HCT116 (cell line): ENCODE data around the gene KRT79. TPM values are rescaled to one million over a fixed set of nuclear protein-coding genes. Genes with fewer than 3 reads are reported as not detected.

Source experiments
- ATAC-seq: fragments of 200-7000 bp; cut with Tn5 transposase; 2 replicates; pipeline ENCODE4 v1.9.1; 2020; ENCODE audit warnings: mild to moderate bottlenecking, moderate library complexity
- BruUV-seq: library from RNA; stranded (reverse); fragments of 400-500 nt; replicated peaks from 2 replicates; lab custom pipeline; 2021; lab: Mats Ljungman, UMichigan
- CTCF ChIA-PET: fragments of 300-600 bp; sonication (Branson Sonifier 250); formaldehyde crosslinking; loops from one replicate; lab custom pipeline; 2021; ENCODE audit warnings: antibody characterized with exemption; lab: Charles Lee
- POLR2A ChIA-PET: fragments of 300-600, 350-600 bp; sonication (Branson Sonifier 250); formaldehyde crosslinking; loops from one replicate; lab custom pipeline; 2021; ENCODE audit warnings: antibody characterized with exemption; lab: Charles Lee
- RAD21 ChIA-PET, 2 experiments: fragments of 300-600 bp; sonication (Branson Sonifier 250); formaldehyde crosslinking; loops; one replicate each; lab custom pipeline; 2023; ENCODE audit warnings: low total read pairs in 2 of 2; ENCODE audit not compliant: uncharacterized antibody in 2 of 2, unreplicated experiment in 2 of 2, low non-redundant PET in 1 of 2; lab: Charles Lee
- DNase-seq: peaks from one replicate; pipeline ENCODE4 v3.0.0-alpha.2; 2010; ENCODE audit warnings: low read depth, low spot score
- H2AFZ ChIP-seq: fragments of 200-600 bp; shearing (Covaris generic), sonication (generic); 2 replicates; pipeline ENCODE4 v1.6.1; 2017; ENCODE audit warnings: low read depth, mixed run types, mixed read lengths, antibody characterized with exemption, low read length; ENCODE audit not compliant: poor library complexity, severe bottlenecking
- H3K27ac ChIP-seq: 2 replicates; pipeline ENCODE4 v1.5.1; 2012; ENCODE audit warnings: low read depth, low read length
- H3K27me3 ChIP-seq: fragments of 200-600 bp; sonication (generic); 2 replicates; pipeline ENCODE4 v1.6.1; 2016; ENCODE audit warnings: mixed run types, low read length, mixed read lengths; ENCODE audit not compliant: insufficient read depth
- H3K36me3 ChIP-seq, 2 experiments: fragments of 200-500 bp in 1 of 2; fragments of 200-600 bp in 1 of 2; sonication (Bioruptor generic) in 1 of 2; sonication (generic) in 1 of 2; 2 replicates each; pipeline versions ENCODE4 v1.5.1 to v1.6.1; 2014 to 2016; ENCODE audit warnings: low read length in 2 of 2, inconsistent platforms in 1 of 2, mixed read lengths in 1 of 2, mixed run types in 1 of 2; ENCODE audit not compliant: insufficient read depth in 2 of 2, control insufficient read depth in 1 of 2
- H3K4me1 ChIP-seq, 2 experiments: fragments of 200-600 bp in 1 of 2; sonication (generic) in 1 of 2; 2 replicates each; pipeline versions ENCODE4 v1.5.1 to v1.6.1; 2012 to 2017; ENCODE audit warnings: low read length in 2 of 2, inconsistent platforms in 1 of 2, mild to moderate bottlenecking in 1 of 2, mixed read lengths in 1 of 2, mixed run types in 1 of 2, moderate library complexity in 1 of 2; ENCODE audit not compliant: insufficient read depth in 2 of 2, control insufficient read depth in 1 of 2
- H3K4me2 ChIP-seq: fragments of 200-600 bp; sonication (generic); 2 replicates; pipeline ENCODE4 v1.6.1; 2017; ENCODE audit warnings: mixed run types, low read length, mixed read lengths
- H3K4me3 ChIP-seq, 2 experiments: fragments of 200-600 bp in 1 of 2; sonication (generic) in 1 of 2; replicated peaks in 1 of 2; 2 replicates each; pipeline ENCODE4 v1.5.1; 2011 to 2016; ENCODE audit warnings: low read length in 2 of 2, control low read depth in 1 of 2, low read depth in 1 of 2, mild to moderate bottlenecking in 1 of 2, mixed read lengths in 1 of 2, mixed run types in 1 of 2
- H3K79me2 ChIP-seq: fragments of 200-600 bp; sonication (generic); 2 replicates; pipeline ENCODE4 v1.6.1; 2017; ENCODE audit warnings: mild to moderate bottlenecking, mixed run types, low read length, moderate library complexity, mixed read lengths; ENCODE audit not compliant: insufficient read depth
- H3K9ac ChIP-seq: fragments of 200-600 bp; sonication (generic); 2 replicates; pipeline ENCODE4 v1.6.1; 2016; ENCODE audit warnings: low read length, mixed read lengths
- H3K9me2 ChIP-seq: fragments of 200-600 bp; sonication (generic), shearing (Covaris generic); 2 replicates; pipeline ENCODE4 v1.6.1; 2017; ENCODE audit warnings: mixed run types, mild to moderate bottlenecking, moderate library complexity; ENCODE audit not compliant: insufficient read depth
- H3K9me3 ChIP-seq, 2 experiments: fragments of 200-500 bp in 1 of 2; fragments of 200-600 bp in 1 of 2; sonication (Bioruptor generic) in 1 of 2; sonication (generic) in 1 of 2; 2 replicates each; pipeline ENCODE4 v1.6.1; 2014 to 2017; ENCODE audit warnings: low read length in 2 of 2, mixed read lengths in 2 of 2, inconsistent platforms in 1 of 2, low read depth in 1 of 2, mild to moderate bottlenecking in 1 of 2, mixed run types in 1 of 2, moderate library complexity in 1 of 2; ENCODE audit not compliant: control insufficient read depth in 1 of 2, insufficient read depth in 1 of 2
- H4K20me1 ChIP-seq: fragments of 200-600 bp; sonication (generic), shearing (Covaris generic); 2 replicates; pipeline ENCODE4 v1.6.1; 2017; ENCODE audit warnings: mixed run types, mild to moderate bottlenecking, moderate library complexity; ENCODE audit not compliant: insufficient read depth
- ATF3 ChIP-seq: IDR thresholded peaks from 2 replicates; pipeline ENCODE4 v1.6.1; 2012
- EGR1 ChIP-seq: IDR thresholded peaks from 2 replicates; pipeline ENCODE4 v1.6.1; 2012; ENCODE audit warnings: low read depth
- EZH2phosphoT487 ChIP-seq: fragments of 200-600 bp; IDR thresholded peaks from 2 replicates; pipeline ENCODE4 v1.6.1; 2018; ENCODE audit warnings: antibody characterized with exemption, borderline replicate concordance
- JUND ChIP-seq: IDR thresholded peaks from 2 replicates; pipeline ENCODE4 v1.6.1; 2012
- POLR2A ChIP-seq: IDR thresholded peaks from 2 replicates; pipeline ENCODE4 v1.7.0; 2011; ENCODE audit warnings: borderline replicate concordance; ENCODE audit not compliant: insufficient read depth, insufficient read length; ENCODE audit errors: extremely low read depth
- RAD21 ChIP-seq: IDR thresholded peaks from 2 replicates; pipeline ENCODE4 v1.6.1; 2012; ENCODE audit warnings: low read depth, mild to moderate bottlenecking
- REST ChIP-seq: IDR thresholded peaks from 2 replicates; pipeline ENCODE4 v1.6.1; 2012; ENCODE audit warnings: low read depth
- SIN3A ChIP-seq: IDR thresholded peaks from 2 replicates; pipeline ENCODE4 v1.6.1; 2012; ENCODE audit warnings: low read depth
- SP1 ChIP-seq: IDR thresholded peaks from 2 replicates; pipeline ENCODE4 v1.6.1; 2012; ENCODE audit warnings: low read depth
- SRF ChIP-seq: IDR thresholded peaks from 2 replicates; pipeline ENCODE4 v1.6.1; 2012; ENCODE audit warnings: low read depth
- YY1 ChIP-seq: IDR thresholded peaks from 2 replicates; pipeline ENCODE4 v1.6.1; 2011; ENCODE audit warnings: low read length, low read depth, moderate library complexity, mild to moderate bottlenecking; ENCODE audit not compliant: insufficient replicate concordance; ENCODE audit errors: extremely low read depth
- ZBTB33 ChIP-seq: IDR thresholded peaks from 2 replicates; pipeline ENCODE4 v1.6.1; 2011; ENCODE audit warnings: mild to moderate bottlenecking, low read length, moderate library complexity; ENCODE audit not compliant: insufficient replicate concordance; ENCODE audit errors: extremely low read depth
- intact Hi-C: fragments of 100-400 bp; cut with micrococcal nuclease; formaldehyde crosslinking; loops from 2 replicates; pipeline ENCODE4 v1.10.0; 2022
- total RNA-seq: library from RNA; stranded (reverse); gene quantifications from one replicate; pipeline ENCODE4 v1.2.1, GENCODE V29; 2021; ENCODE audit not compliant: unreplicated experiment

Gene KRT79
- total RNA-seq, 1 experiment from 2014 or later, result not detected

GRCh38 chr12:52783563-52784316 is 50.4 kb downstream of the KRT79 start (continued):
- TF ChIP-seq REST (no peak), YY1 (no peak), SIN3A (no peak), JUND (no peak), RAD21 (no peak), SRF (no peak)

- Histone ChIP-seq H3K36me3 (no peaks in the 10 kb centered on the region), H3K9ac (no peak overlapping the region), H3K4me2 (no peak overlapping the region), H3K27ac (no peak overlapping the region), H3K4me3 (no peak overlapping the region), H3K79me2 (no peaks in the 10 kb centered on the region), H3K9me3 (no peaks in the 10 kb centered on the region), H3K4me1 (no peaks in the 10 kb centered on the region), H2AFZ (no peak overlapping the region), H3K27me3 (peaks cover 35% of the 10 kb centered on the region), H4K20me1 (no peaks in the 10 kb centered on the region), H3K9me2 (no peaks in the 10 kb centered on the region)
- no peak for TF ChIP-seq ATF3
- no peak for TF ChIP-seq SP1
- no peak for TF ChIP-seq ZBTB33
- TF ChIP-seq POLR2A, result no peak
- no peak for TF ChIP-seq EZH2phosphoT487
- TF ChIP-seq EGR1, result no peak
- ATAC-seq, result no peak
- CTCF ChIA-PET, result no interaction called here
- intact Hi-C loops, result no loop called here
- RAD21 ChIA-PET, result no interaction called here
- DNase-seq, result no peak
- POLR2A ChIA-PET, result no interaction called here
- no TSS peak for BruUV-seq
Observed at GRCh38 chr12:52782502-52782901, 51.6 kb downstream of the KRT79 start.
